ENCODE results near the gene REEP5. TPM values are rescaled to one million over a fixed set of nuclear protein-coding genes. Genes with fewer than 3 reads are reported as not detected.

Gene REEP5
- total and polyA plus RNA-seq, 2 of the 4 experiments (the other 2 are of a cell fraction) = 49.3 to 82.0 TPM

GRCh38 chr5:112857866-112858265 lies 64.2 kb downstream of the REEP5 start:
- no peak overlapping the region for H2BK15ac ChIP-seq (ENCODE audit: low read depth, low read length)
- peaks cover 3 to 17% of the 10 kb centered on the region in 2 experiments; a peak in 3 of 4 replicates for H3K79me1 ChIP-seq (ENCODE audit: low read depth in 1 of 2, low read length in 2 of 2)
- no peak overlapping the region for H3K4me3 ChIP-seq (ENCODE audit: insufficient read depth, low read depth, low read length)
- H3K36me3 ChIP-seq (ENCODE audit: control insufficient read depth, insufficient read depth, low read length) = no peaks in the 10 kb centered on the region
- no peak overlapping the region for H3K14ac ChIP-seq (replicated peaks; ENCODE audit: low read depth, low read length)
- ATAC-seq (ENCODE audit: low read depth) = no peak
- TF ChIP-seq RCOR1 (IDR thresholded peaks at IDR 0.05; ENCODE audit: insufficient replicate concordance, low read length) (no peak), CEBPB (IDR thresholded peaks at IDR 0.05; ENCODE audit: low read depth, low read length) (no peak), CHD1 (IDR thresholded peaks at IDR 0.05; ENCODE audit: low read depth, low read length) (no peak), CTCF (conservative IDR thresholded peaks at IDR 0.05; ENCODE audit: low read depth, low read length) (no peak), ELK1 (IDR thresholded peaks at IDR 0.05; ENCODE audit: borderline replicate concordance, low read depth, low read length) (no peak), MAFK (IDR thresholded peaks at IDR 0.05; ENCODE audit: low read depth, low read length) (no peak)
- no peak overlapping the region for H3K56ac ChIP-seq (ENCODE audit: extremely low read depth, insufficient read depth, low read length)
- ChIA-PET CTCF (no interaction called here), POLR2A (ENCODE audit: unreplicated experiment) (no interaction called here)
- no peak overlapping the region for H3K9ac ChIP-seq (ENCODE audit: low read depth, low read length)
- H2AFZ ChIP-seq (replicated peaks; ENCODE audit: low read length, poor library complexity) = no peak overlapping the region
- H3K23ac ChIP-seq (ENCODE audit: low read depth, low read length) = no peak overlapping the region
- DNase-seq = no peak
- in situ Hi-C loops (cut with MboI; ENCODE audit: low sequenced_read_pairs) = no loop called here
- no peak overlapping the region for H2BK5ac ChIP-seq (ENCODE audit: low read depth, low read length, poor library complexity, severe bottlenecking)
- no peak overlapping the region for H2AK5ac ChIP-seq (ENCODE audit: low read depth, low read length)
- no peak overlapping the region for H4K91ac ChIP-seq (ENCODE audit: insufficient read depth, low read depth, low read length)
- H2BK120ac ChIP-seq (ENCODE audit: low read depth, low read length) = no peak overlapping the region
- no TSS peak for BruUV-seq (replicated peaks)
- H4K8ac ChIP-seq (ENCODE audit: low read depth in 2 of 2, low read length in 2 of 2) = no peak overlapping the region
- no peaks in the 10 kb centered on the region; the same call in 1 of the 2 replicates for H3K4me1 ChIP-seq (ENCODE audit: control insufficient read depth, insufficient read depth, low read length)
- H3K18ac ChIP-seq (ENCODE audit: low read depth, low read length) = no peak overlapping the region
- intact Hi-C loops (cut with micrococcal nuclease) = loop anchor here (10.0 kb wide), 1 partner anchor 153 kb away; no protein-coding TSS in a partner anchor
- H2BK20ac ChIP-seq (ENCODE audit: low read depth, low read length) = no peak overlapping the region
- H3K4ac ChIP-seq (ENCODE audit: low read depth, low read length) = no peak overlapping the region
- no peak overlapping the region for H4K5ac ChIP-seq (ENCODE audit: low read depth, low read length)
- H3K9me3 ChIP-seq (ENCODE audit: control insufficient read depth, insufficient read depth, low read length) = peaks cover 2% of the 10 kb centered on the region; the same call in 1 of the 2 replicates
- H3K9me1 ChIP-seq (ENCODE audit: insufficient read depth, low read length) = 0 out of 2 replicates have a peak, but pooled peaks cover 5% of the 10 kb centered on the region
- no peak overlapping the region for H3K27ac ChIP-seq (ENCODE audit: insufficient read depth, low read length)
- dilution Hi-C loops (cut with HindIII; ENCODE audit: low sequenced_read_pairs, unreplicated experiment) = no loop called here
- no peak overlapping the region for H2AK9ac ChIP-seq (replicated peaks; ENCODE audit: low read depth, low read length, poor library complexity)
- no peak overlapping the region for H3K4me2 ChIP-seq (ENCODE audit: low read depth, low read length)
- H4K20me1 ChIP-seq (ENCODE audit: insufficient read depth, low read length) = 0 out of 2 replicates have a peak, but pooled peaks cover 8% of the 10 kb centered on the region
- peaks cover 4% of the 10 kb centered on the region for H3K27me3 ChIP-seq (ENCODE audit: control insufficient read depth, insufficient read depth, low read length)
